T-helper 1 cell treated with Interleukin-12 subunit alpha and Interleukin-12 subunit beta and Interleukin-4 antibody, amounts not matched to agents 30 ng/mL and 1 ng/mL, for 36 hours (primary cell): ENCODE data around the gene ATP11A. TPM values are rescaled to one million over a fixed set of nuclear protein-coding genes. Genes with fewer than 3 reads are reported as not detected.
"Not testable (repeated sequence)": the region's sequence is repeated elsewhere in the genome, so short reads cannot be mapped to it uniquely, and the experiment has no call there.

Experiments used
- intact Hi-C: fragments of 100-400 bp; cut with micrococcal nuclease; formaldehyde crosslinking; loops from one replicate; pipeline ENCODE4 v1.15.1; 2024
- total RNA-seq: library from RNA; stranded (reverse); gene quantifications from 2 replicates; pipeline ENCODE4 v1.2.3, GENCODE V29; 2022

Gene ATP11A
- total RNA-seq, 1 donor from 2014 or later: 72.9 TPM

- intact Hi-C loops: no loop called here
Measured at GRCh38 chr13:112669881-112670499, 19.8 kb upstream of the ATP11A start.

DNA sequence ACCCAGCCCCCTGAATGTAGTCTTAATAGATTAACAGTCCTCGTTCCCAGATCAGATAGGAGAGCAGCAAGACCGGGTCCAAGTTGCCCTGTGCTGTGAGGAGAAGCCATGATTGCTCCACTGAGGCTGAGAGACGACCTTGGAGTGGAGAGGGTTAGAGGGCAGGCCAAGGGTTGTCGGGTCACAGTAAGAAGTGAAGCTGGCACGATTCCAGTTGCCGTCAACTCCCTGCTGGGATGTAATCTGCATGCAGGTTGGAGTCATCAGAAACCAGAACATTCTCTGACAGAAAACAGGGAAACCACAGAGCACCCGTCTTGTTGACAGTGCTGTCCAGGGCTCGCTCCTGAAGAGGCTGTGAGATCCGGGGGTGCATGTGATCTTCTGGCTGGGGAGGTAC lies 19.0 kb upstream of the ATP11A start:
- intact Hi-C loops: no loop called here

DNA sequence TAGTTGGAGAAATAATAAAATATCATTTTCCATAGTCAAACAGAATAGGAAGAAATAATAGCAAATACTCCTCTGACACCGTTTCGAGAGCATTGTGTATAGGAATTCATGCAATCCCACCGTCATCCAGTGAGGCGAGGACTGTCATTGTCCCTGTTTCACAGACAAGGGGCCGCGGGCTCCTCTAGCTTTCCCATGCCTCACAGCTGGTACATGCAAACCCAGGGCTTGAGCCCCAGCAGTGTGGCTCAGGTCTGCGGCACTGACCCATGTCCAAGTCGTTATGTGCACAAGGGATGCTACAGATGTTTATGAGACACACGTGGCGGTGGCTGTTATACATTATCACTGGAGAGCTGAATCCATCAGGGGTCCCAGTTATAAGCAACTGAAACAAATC lies 18.5 kb upstream of the ATP11A start:
- intact Hi-C loops: no loop called here

- intact Hi-C loops: no loop called here
Measured at GRCh38 chr13:112672651-112673284, 17.1 kb upstream of the ATP11A start.

DNA sequence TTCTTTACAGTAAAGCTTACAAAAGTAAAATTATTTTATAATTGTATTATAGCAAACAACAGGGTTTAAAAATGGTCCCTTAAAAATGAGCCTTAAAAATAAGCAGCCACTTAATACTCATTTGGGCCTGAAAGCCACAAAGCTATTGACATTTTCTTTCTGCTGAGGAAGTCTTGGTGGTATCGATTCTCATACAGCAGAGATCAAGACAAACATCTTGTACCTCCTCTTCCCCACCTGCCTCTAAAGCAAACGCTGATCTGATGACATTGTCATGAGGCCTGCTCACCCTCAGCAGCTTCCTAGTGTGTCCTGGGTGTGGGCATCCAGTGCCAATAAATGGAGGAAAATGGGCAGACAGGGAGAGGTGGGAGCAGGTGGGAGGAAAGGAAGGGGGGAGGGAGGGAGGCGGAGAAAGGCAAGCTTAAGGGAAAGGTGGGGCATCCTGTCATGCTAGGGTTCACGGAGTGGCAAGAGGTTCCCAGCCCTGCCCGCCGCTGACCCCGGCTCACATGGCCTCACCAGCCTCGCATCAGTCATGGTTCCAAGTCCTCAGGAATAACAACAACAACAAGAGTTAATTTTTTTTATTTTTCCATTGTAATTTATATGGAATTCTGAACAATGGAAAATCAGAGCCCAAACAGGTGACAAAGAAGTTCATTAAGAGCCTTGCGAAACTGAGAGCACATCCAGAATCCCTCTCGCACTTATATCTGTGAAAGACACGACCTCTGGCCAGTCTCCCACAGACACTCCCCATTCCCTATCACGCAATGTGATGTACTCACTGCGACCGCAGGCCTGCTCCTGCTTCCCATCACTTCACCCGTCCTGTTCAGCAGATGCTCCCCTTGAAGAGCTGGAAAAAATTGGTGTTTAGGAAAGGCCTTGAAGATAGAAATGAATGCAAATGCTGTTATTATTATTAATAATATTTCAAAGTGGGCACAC lies 15.1 kb upstream of the ATP11A start:
- intact Hi-C loops: no loop called here

DNA sequence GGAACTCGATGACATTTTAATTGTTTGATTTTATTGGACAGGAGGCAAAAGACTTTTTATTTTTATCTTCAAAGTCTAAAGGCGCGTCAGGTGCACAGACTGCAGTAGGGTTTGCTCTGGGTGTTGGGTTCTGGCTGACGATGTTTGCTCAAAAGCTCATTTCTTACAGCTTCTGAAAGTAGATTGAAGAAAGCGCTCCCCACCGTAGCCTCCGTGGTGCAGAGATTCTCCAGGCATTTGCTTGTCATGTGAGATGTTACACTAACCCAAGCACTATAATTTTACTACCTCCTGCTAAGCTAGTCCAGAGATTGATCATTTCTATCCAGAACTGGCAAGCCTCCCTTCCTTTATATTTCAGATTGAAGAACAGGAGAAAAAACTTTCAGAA lies 14.5 kb upstream of the ATP11A start:
- intact Hi-C loops: no loop called here

DNA sequence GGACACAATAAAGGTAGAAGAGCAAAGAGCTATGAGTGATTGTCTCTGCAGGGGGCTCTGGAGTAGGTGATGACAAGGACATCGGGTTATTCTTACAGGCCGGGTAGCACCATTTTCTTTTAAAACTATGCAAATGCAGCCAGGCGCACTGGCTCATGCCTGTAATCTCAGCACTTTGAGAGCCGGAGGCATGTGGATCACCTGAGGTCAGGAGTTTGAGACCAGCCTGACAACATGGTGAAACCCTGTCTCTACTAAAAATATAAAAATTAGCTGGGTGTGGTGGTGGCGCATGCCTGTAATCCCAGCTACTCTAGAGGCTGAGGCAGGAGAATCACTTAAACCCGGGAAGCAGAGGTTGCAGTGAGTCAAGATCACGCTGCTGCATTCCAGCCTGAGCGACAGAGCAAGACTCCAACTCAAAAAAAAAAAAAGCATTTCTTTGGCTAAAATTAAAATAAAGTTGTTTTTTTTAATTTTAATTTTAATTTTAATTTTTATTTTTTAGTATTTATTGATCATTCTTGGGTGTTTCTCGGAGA lies 12.3 kb upstream of the ATP11A start:
- intact Hi-C loops: not testable (repeated sequence)

DNA sequence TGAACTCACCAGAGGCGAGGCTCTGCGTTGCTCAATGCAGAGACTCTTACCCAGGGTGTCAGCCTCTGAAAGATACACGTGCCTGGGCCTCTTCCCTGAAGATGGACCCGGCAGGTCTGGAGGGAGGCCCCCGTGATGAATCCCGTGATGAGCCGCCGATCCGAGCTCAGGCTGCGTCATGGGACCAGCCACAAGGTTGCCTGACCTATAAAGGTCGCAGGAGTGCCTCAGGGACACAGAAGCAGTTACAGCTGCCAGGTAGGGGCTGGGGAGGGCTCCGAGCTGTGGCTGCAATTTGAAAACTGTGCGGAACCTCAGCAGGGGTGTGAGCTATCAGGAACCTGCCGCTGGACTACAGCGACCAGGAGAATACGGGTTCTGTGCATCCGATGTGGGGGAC lies 10.5 kb upstream of the ATP11A start:
- intact Hi-C loops: no loop called here

- intact Hi-C loops: no loop called here
Measured at GRCh38 chr13:112679932-112680677, 9.7 kb upstream of the ATP11A start.

GRCh38 chr13:112680741-112681360 lies 9.0 kb upstream of the ATP11A start:
- intact Hi-C loops: no loop called here

DNA sequence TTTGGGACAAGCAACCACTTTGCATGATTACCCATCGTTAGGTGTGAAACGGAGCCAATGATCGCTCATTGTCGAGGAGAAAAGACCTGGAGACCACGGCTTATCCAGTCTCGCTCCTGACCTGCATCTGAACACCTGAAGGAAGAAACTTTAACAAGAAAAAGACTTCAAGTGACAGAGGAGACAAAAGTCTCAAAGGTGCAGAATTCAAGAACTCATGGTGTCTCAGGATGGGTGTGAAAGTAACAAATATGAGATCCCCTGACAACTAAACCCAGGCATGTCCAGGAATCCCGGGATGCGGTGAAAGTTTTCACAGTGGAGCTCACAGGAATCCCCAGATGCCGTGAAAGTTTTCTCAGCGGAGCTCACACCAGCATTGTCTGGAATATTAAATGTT lies 6.3 kb upstream of the ATP11A start:
- intact Hi-C loops: no loop called here

DNA sequence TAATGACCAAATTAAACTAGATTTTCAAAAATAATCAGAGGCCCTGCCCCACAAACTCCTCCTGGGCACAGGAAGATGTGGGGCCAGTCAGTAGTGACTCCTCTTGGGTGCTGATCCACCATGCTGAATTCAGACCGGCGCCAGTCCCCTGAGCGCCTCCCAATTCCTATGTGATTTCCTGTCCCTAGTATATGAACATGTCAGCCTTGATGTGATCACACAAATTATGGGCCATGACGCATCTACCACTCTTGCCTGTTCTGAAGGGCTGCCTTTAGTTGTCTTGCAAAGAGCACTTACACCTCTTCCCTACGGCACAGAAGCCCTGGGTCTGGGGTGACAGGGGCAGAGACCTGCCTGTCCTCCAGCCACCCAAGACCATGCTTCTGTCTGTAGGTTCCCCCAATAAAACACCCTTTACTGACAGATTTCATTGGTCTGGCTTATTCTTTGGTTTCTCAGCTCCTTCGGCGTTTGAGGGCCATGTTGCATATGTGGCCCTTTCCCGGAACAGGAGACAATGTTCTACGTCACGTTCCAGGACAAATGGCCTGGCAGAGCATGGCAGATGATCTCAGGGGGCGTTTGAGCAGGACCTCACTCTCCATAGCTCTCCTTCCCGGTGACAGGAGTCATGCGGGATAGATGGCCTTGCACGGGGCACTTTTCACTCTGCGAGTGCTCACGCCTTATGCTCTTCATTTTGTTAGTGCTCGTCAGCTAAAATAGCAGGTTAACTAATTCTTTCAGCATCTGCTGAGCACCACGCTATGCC lies 5.6 kb upstream of the ATP11A start:
- intact Hi-C loops: no loop called here

DNA sequence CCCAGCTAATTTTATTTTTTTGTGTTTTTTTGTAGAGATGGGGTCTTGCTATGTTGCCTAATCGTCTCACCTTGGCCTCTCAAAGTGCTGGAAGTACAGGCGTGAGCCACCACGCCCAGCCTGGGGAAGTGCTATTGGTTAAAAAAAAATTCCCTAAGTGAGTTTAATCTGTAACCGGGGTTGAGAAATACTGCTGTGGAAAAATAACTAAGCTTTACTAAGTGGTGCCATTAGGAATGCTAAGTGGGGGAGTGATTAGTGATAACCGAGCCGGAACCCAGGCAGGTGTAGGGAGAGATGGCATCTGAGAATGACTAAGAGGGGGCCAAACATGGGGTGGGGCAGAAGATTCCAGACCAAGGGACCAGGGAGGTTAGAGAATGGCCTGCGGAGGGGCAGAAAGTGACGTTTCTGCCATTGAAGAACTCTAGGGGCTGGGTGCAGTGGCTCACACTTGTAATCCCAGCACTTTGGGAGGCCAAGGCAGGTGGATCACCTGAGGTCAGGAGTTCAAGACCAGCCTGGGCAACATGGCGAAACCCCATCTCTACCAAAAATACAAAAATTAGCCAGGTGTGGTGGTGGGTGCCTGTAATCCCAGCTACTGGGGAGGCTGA lies 4.5 kb upstream of the ATP11A start:
- intact Hi-C loops: loop anchor here (5.0 kb wide), 1 partner anchor 467 kb away; no protein-coding TSS in a partner anchor

DNA sequence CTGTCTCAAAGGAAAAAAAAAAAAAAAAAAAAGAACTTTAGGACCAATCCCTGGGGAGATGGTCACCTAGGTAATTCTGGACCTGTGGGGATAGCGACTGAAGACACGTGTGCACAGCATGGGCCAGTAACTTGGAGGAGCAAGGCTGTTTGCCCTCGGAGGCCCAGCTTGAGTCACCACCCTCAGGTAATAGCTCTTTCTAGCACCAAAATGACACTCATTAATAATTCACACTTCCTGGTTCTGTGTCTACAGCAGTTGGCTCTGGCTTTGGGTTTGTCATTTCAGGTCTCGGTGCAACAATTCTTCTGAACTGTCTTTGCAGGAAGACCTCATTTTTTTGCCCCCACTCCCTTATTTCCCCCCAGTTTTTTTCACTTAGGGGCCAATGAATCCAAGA lies 3.9 kb upstream of the ATP11A start:
- intact Hi-C loops: loop anchor here (5.0 kb wide), 1 partner anchor 466 kb away; no protein-coding TSS in a partner anchor

- intact Hi-C loops: loop anchor here (5.0 kb wide), 1 partner anchor 466 kb away; no protein-coding TSS in a partner anchor
Measured at GRCh38 chr13:112686364-112686763, 3.5 kb upstream of the ATP11A start.

DNA sequence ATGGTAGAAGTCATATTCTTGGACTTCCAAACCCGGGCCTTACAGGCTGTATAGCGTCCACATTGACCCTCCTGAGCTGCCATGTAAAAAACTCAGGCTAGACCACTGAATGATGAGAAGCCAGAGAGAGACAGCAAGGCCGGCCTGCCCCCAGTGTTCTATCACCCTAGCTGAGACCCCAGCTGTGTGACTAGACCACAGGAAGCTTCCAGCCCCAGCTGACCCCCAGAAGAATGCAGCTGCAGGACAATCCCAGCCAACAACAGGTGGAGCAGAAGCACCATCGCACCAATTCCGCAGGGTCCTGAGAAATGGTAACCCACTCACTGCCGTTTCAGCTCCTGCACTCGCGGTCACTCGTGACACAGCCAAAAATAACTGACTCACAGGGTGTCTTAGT lies 2.9 kb upstream of the ATP11A start:
- intact Hi-C loops: loop anchor here (5.0 kb wide), 1 partner anchor 465 kb away; no protein-coding TSS in a partner anchor

GRCh38 chr13:112687836-112688559 lies 1.8 kb upstream of the ATP11A start:
- intact Hi-C loops: loop anchor here (2.0 to 5.0 kb wide), 3 partner anchors 255 to 609 kb away; partner anchors contain the start of gene LAMP1

DNA sequence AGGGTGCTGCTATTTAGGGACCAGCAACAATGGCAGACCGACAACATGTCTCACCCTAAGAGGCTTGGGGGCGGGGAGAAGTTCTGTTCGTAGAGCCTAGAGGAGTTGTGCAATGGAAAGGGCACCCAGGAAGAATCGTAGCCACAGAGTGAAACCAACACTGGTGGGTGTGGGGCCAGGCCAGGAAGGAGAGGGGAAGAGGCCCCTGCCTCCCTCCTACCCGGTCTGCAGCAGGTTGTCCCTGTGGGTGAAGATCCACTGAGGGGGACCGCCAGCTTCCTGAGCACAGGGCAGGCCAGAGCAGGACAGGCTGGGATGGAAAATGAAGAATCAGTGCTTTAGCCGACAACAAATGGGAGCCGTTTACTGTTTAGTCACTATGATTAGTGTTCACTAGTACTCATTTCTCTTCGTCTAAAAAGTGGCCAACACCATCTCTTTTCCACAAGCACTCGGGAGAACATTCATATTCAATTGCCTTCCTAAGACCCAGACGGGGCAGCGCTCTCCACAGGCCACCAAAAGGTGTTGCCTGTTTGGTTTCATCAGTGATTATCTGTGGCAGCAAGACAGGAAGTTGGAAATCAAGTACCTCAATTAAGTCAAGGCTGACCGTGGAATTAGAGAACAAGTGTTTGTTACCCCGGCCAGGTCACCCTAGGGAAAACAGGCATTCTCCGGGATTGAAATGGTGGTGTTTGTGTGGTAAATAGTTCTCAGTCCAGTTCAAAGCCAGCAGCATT lies 1.1 kb upstream of the ATP11A start:
- intact Hi-C loops: loop anchor here (1.0 to 5.0 kb wide), 4 partner anchors 101 to 608 kb away; partner anchors contain the start of gene LAMP1
